ENCODE measurements around the gene ATP13A2.

DNA sequence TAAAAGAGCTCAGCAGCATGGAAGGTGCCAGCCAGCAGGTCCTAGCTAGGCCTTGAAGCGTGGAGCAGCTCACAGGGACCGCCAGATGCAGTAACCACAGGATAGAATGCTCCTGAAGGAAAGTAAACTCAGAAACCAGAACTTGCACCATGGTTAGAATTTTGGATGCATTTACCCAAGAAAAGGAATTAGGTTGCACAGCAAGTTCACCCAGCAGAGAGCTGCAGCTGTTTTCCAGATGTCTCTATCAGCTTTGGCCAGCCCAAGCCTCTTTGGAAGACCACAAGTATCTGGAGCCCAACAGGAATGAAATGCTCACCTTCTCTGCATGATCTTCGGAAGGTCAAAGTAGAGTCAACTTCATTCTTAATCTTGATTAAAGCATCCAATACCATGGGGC is 21.0 kb upstream of the ATP13A2 start:
- TF ChIP-seq, protein P1, sequence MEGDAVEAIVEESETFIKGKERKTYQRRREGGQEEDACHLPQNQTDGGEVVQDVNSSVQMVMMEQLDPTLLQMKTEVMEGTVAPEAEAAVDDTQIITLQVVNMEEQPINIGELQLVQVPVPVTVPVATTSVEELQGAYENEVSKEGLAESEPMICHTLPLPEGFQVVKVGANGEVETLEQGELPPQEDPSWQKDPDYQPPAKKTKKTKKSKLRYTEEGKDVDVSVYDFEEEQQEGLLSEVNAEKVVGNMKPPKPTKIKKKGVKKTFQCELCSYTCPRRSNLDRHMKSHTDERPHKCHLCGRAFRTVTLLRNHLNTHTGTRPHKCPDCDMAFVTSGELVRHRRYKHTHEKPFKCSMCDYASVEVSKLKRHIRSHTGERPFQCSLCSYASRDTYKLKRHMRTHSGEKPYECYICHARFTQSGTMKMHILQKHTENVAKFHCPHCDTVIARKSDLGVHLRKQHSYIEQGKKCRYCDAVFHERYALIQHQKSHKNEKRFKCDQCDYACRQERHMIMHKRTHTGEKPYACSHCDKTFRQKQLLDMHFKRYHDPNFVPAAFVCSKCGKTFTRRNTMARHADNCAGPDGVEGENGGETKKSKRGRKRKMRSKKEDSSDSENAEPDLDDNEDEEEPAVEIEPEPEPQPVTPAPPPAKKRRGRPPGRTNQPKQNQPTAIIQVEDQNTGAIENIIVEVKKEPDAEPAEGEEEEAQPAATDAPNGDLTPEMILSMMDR (IDR thresholded peaks at IDR 0.05 in 8 of 11, conservative IDR thresholded peaks at IDR 0.05 in 3 of 11) = no peak
- no peak for TF ChIP-seq POLR2A (IDR thresholded peaks at IDR 0.05)
- TF ChIP-seq POLR2AphosphoS5 (IDR thresholded peaks at IDR 0.05) = no peak

All from spleen (tissue), 7 donors.